ENCODE results near the gene PDGFD. TPM values are rescaled to one million over a fixed set of nuclear protein-coding genes. Genes with fewer than 3 reads are reported as not detected.

PDGFD gene
- total RNA-seq, 4 donors from 2014 or later: 4.4 to 26.4 (median 13.1) TPM

DNA sequence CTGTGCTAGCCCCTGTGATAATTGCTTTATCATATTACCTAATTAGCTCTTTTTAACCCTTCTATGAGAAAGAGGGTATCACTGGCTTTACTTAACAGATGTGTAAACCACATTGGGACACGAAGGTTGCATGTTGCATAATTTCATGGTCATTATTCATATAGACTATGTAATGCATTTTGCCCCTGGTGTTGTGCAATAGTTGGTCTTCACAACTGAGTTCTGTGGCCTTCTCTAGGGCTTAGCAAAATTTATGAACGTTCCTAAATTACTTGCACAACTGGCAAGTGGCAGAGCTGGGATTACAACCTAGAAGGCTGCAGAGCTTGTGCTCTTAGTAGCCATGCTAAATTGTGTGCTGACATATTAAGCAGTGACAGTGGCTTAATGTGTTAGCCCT, 34.6 kb upstream of the PDGFD start:
- WGBS, 2 donors (ENCODE audit: low coverage in 1 of 2): 83 to 100% methylated on average over 2 of the region's 2 CpGs
- TF ChIP-seq POLR2A (IDR thresholded peaks at IDR 0.05) (no peak), POLR2AphosphoS5 (IDR thresholded peaks at IDR 0.05) (no peak), EP300 (IDR thresholded peaks at IDR 0.05) (no peak)
- TF ChIP-seq, protein P1, sequence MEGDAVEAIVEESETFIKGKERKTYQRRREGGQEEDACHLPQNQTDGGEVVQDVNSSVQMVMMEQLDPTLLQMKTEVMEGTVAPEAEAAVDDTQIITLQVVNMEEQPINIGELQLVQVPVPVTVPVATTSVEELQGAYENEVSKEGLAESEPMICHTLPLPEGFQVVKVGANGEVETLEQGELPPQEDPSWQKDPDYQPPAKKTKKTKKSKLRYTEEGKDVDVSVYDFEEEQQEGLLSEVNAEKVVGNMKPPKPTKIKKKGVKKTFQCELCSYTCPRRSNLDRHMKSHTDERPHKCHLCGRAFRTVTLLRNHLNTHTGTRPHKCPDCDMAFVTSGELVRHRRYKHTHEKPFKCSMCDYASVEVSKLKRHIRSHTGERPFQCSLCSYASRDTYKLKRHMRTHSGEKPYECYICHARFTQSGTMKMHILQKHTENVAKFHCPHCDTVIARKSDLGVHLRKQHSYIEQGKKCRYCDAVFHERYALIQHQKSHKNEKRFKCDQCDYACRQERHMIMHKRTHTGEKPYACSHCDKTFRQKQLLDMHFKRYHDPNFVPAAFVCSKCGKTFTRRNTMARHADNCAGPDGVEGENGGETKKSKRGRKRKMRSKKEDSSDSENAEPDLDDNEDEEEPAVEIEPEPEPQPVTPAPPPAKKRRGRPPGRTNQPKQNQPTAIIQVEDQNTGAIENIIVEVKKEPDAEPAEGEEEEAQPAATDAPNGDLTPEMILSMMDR (IDR thresholded peaks at IDR 0.05): no peak
- ATAC-seq: no peak

DNA sequence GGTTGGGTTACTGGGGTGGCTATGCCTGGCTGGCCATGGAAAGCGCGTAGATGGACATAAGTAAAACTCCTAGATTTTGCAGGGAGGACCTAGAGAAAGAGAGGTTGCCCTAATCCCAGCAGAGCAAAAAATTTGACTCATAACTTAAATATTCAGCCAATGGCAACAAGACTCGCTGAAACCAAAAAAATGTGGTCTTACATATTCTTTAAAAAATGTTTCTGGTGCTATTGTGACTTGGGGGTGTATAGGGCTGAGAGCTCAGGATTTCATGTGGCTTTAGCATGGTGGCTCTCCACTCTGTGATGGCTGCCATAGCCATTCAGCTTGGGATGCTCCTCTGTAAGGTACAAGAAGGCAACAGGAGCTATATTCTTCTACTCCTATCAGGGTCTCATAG, 27.2 kb upstream of the PDGFD start:
- no peaks in the 10 kb centered on the region for H3K9me3 ChIP-seq
- H3K4me1 ChIP-seq: no peaks in the 10 kb centered on the region
- ATAC-seq: no peak

More for the DNA sequence above, 34.6 kb upstream of the PDGFD start:
- H3K9me3 ChIP-seq: no peaks in the 10 kb centered on the region
- H3K27ac ChIP-seq: no peak overlapping the region
- no peaks in the 10 kb centered on the region for H3K27me3 ChIP-seq
- H3K36me3 ChIP-seq: no peaks in the 10 kb centered on the region
- no peak overlapping the region for H3K4me3 ChIP-seq
- no peaks in the 10 kb centered on the region for H3K4me1 ChIP-seq

DNA sequence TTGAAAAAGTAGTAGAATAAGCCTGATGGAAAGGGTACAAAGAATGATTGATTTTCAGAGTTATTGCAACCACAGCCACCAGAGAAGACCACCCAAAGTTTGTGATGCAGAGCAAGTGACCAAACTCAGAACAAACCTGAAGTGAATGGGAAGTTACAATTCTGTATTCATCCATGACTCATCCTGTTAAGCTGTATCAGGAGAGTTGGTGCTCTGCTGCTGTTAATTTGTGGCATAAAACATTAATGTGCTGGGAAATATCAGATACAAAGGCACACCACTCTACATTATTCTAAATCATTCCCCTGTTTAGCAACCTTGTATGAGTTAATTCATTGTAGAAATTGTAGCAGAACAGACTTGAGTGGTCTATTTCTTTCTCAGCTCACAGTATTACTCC, 19.6 kb upstream of the PDGFD start:
- no peaks in the 10 kb centered on the region for H3K27me3 ChIP-seq
- ATAC-seq: no peak
- no peaks in the 10 kb centered on the region for H3K9me3 ChIP-seq
- no peak overlapping the region for H3K27ac ChIP-seq
- no peak overlapping the region for H3K4me3 ChIP-seq
- no peak for TF ChIP-seq POLR2A (IDR thresholded peaks at IDR 0.05)
- TF ChIP-seq EP300 (IDR thresholded peaks at IDR 0.05): no peak
- TF ChIP-seq, protein P1 (IDR thresholded peaks at IDR 0.05): no peak
- no peak for TF ChIP-seq POLR2AphosphoS5 (IDR thresholded peaks at IDR 0.05)
- H3K4me1 ChIP-seq: no peaks in the 10 kb centered on the region
- H3K36me3 ChIP-seq: no peaks in the 10 kb centered on the region

More for the DNA sequence above, 27.2 kb upstream of the PDGFD start:
- WGBS, 2 donors (ENCODE audit: low coverage in 1 of 2): 20 to 96% methylated on average over 1 to 3 of the region's 3 CpGs
- Histone ChIP-seq H3K27me3 (no peaks in the 10 kb centered on the region), H3K4me3 (no peak overlapping the region), H3K36me3 (no peaks in the 10 kb centered on the region), H3K27ac (no peak overlapping the region)
- TF ChIP-seq POLR2AphosphoS5 (IDR thresholded peaks at IDR 0.05): no peak
- TF ChIP-seq EP300 (IDR thresholded peaks at IDR 0.05): no peak

DNA sequence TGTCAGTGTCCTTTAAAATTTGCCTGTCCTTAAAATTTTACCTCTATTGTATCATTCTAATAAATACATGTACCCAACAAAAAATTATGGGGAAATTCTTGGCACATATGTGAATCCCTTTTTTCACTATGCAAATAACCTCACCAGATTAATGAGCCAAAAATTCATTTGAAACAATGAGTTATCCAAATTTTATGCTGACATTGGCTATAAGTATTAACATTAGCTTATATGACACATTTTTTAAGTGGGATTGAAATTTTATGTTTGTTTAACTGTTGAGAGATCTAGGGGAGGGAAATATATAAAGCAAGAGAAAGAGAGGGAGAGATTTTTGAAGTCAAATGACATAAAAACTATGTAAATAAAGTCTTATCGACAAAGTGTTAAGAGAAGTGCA, 11.8 kb upstream of the PDGFD start:
- no peaks in the 10 kb centered on the region for H3K4me1 ChIP-seq
- H3K36me3 ChIP-seq: no peaks in the 10 kb centered on the region
- no peak overlapping the region for H3K27ac ChIP-seq
- ATAC-seq: no peak
- no peaks in the 10 kb centered on the region for H3K27me3 ChIP-seq
- no peak for TF ChIP-seq POLR2AphosphoS5 (IDR thresholded peaks at IDR 0.05)
- no peak for TF ChIP-seq POLR2A (IDR thresholded peaks at IDR 0.05)
- TF ChIP-seq, protein P1 (IDR thresholded peaks at IDR 0.05): no peak
- no peak for TF ChIP-seq EP300 (IDR thresholded peaks at IDR 0.05)
- no peak overlapping the region for H3K4me3 ChIP-seq
- H3K9me3 ChIP-seq: no peaks in the 10 kb centered on the region
- 83 to 100% methylated on average over 1 of the region's 1 CpG for WGBS, 2 donors (ENCODE audit: low coverage in 1 of 2)

DNA sequence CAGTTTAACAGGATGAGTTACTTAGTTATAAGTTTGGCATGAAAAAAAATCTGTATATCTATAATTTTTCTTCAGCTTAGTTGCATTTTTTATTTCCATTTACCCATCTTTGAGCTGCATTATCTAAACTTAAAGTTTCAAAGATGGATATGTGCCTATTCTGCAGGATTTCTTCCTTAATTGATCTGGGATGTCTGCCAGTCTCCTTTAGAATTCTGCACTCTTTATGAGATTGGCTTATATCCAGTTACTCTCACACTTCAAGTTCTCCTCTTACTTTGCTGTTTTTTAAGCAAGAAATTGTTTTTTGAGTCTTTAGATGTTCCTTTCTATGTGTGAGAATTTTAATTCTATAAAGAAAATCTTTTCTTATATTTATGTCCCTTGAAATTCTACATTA, 5.1 kb upstream of the PDGFD start:
- no peak for ATAC-seq
- H3K27ac ChIP-seq: no peak overlapping the region
- no peaks in the 10 kb centered on the region for H3K36me3 ChIP-seq
- H3K4me3 ChIP-seq: no peak overlapping the region
- TF ChIP-seq POLR2AphosphoS5 (IDR thresholded peaks at IDR 0.05) (no peak), EP300 (IDR thresholded peaks at IDR 0.05) (no peak), POLR2A (IDR thresholded peaks at IDR 0.05) (no peak)
- TF ChIP-seq, protein P1 (IDR thresholded peaks at IDR 0.05): no peak
- H3K9me3 ChIP-seq: no peaks in the 10 kb centered on the region
- H3K27me3 ChIP-seq: peaks cover 3% of the 10 kb centered on the region
- H3K4me1 ChIP-seq: peaks cover 0 to 6% (median 0%) of the 10 kb centered on the region in 3 donors
